HG03039 (cell line): ENCODE data around the gene HOXD10.

Experiments used
- ATAC-seq: cut with Tn5 transposase; IDR thresholded peaks from one replicate; pipeline ENCODE4 v1.9.1; 2021; ENCODE audit warnings: mild to moderate bottlenecking, moderate library complexity; ENCODE audit not compliant: unreplicated experiment

Gene HOXD10

DNA sequence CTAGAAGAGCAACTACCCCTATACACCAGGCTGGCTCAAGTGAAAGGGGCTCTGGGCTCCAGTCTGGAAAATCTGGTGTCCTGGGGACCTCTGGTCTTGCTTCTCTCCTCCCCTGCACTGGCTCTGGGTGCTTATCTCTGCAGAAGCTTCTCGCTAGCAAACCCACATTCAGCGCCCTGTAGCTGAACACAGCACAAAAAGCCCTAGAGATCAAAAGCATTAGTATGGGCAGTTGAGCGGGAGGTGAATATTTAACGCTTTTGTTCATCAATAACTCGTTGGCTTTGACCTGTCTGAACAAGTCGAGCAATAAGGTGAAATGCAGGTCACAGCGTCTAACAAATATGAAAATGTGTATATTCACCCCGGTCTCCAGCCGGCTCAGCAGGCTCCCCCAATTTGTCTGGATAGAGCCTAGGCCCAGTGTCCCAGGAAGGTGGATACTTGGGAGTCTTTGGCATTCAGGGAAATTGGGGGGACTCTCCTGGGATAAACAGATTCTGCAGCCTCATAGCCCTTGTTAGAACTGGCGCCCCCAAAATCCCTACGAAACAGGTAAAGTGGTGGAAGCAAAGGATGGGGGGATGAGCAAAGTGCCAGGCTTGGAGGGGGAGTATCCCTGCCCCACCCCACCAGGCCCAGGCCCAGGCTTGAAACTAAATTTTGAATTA lies 32.3 kb downstream of the HOXD10 start:
- no peak for ATAC-seq

DNA sequence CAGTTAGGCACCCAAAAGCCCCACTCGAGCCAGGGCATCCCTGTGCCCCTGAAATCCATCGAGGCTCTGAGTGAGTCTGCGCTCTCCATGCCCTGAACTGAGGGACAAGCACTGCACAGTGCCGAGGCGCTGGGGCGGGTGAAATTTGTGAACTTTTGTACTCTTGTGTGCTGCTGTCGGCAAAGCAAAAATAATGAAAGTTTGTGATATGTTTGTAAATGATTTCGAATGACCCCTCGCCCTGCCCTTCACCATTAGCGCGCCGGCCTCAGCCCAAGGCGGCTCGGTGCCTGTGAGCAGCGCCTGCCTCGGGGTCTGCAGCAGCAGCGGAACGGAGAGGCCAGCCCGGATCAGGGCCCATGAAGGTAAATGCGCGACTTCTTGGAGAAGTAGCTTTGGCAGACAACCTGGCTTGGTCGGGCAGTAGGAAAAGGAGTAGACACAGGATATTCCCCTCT lies 32.9 kb downstream of the HOXD10 start:
- ATAC-seq = no peak

DNA sequence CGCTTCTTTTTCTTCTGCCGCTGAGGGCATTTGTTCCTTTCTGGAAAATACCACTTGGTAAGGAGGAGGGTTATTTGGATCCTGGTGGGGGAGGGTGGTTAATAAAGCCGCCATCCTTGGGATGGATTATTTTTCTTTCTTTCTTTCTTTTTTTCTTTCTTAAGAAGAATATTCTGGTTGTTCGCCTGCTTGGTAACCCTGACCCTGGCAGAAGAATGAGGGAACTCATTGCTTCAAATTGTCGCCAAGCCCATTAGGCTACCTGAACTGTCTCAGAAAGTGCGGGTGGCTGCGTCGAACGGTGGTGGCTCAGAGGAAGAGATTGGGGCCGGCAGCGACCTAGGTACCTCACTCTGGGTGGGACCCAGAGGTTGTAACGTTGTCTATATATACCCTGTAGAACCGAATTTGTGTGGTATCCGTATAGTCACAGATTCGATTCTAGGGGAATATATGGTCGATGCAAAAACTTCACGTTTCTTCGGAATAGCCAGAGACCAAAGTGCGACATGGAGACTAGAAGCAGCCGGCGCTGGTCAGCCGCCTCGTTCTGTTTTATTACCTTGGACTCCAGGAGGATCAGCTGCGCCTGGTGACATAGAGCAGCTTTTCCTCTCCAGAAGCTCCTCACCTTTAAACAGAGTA lies 33.5 kb downstream of the HOXD10 start:
- no peak for ATAC-seq

DNA sequence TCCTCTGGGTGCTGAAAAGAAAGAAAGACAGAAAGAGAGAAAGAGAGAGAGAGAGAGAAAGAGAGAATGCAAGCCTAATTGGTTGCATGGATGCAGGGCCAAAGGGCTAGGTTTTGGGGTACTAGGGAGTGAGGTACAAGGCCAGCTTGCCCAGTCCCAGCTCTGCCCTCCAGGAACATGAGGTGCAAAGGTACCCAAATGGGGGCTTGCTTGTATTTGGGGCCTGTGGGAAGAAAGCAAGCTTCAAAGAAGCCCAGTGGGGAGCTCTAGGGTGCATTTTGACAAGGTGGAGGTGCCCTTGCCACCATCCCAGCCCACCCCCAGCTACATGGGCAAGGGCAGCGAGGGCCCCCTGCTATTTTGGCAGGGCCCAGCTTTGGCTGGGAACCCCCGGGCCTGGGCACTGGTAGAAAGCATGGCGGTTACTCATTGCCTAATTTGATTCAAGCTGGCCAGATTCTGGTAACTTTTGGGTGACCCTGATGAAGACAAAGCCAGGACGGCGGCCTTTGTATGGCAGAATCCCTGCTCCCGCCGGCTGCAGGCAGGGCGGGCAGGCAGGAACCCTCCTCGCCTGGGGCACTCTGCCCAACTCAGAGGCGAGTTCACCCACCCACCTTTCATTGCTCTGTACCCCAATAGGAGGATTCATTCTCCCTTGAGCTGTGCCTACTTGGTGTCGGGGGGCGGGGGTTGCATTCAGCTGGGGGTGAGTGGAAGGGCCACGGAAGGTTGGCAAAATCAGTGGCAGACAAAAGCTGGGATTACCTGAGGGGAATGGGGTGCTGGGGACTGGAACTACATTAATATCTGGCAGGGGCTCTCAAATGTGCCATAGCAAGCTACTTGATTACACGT lies 34.2 kb downstream of the HOXD10 start:
- ATAC-seq = no peak

DNA sequence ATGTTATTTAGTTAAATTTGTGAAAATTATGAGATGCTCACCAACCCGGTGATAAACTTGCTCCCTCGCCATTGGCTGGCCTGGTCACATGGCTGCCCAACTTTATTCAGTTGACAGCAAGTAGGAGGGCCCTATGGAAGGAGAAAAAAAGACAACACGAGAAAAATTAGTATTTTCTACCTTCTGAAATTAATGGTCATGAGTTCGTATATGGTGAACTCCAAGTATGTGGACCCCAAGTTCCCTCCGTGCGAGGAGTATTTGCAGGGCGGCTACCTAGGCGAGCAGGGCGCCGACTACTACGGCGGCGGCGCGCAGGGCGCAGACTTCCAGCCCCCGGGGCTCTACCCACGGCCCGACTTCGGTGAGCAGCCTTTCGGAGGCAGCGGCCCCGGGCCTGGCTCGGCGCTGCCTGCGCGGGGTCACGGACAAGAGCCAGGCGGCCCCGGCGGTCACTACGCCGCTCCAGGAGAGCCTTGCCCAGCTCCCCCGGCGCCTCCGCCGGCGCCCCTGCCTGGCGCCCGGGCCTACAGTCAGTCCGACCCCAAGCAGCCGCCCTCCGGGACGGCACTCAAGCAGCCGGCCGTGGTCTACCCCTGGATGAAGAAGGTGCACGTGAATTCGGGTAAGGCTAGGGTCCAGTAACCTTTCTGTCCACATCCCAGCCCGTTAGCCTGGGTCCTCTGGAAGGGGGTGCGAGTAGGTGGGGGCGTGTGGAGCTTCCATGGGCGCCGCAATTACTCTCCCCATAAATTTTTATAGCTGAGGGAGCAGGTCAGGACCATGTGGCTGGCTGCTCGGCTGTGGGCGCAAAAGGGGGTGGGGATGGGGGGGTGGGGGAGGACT lies 35.1 kb downstream of the HOXD10 start, which contains the start of gene HOXD4:
Gene HOXD4 (plus strand): TSS at position 109 of the 846 bp plus-strand sequence. CDS start 84 bp downstream, at position 193.
- ATAC-seq = no peak

DNA sequence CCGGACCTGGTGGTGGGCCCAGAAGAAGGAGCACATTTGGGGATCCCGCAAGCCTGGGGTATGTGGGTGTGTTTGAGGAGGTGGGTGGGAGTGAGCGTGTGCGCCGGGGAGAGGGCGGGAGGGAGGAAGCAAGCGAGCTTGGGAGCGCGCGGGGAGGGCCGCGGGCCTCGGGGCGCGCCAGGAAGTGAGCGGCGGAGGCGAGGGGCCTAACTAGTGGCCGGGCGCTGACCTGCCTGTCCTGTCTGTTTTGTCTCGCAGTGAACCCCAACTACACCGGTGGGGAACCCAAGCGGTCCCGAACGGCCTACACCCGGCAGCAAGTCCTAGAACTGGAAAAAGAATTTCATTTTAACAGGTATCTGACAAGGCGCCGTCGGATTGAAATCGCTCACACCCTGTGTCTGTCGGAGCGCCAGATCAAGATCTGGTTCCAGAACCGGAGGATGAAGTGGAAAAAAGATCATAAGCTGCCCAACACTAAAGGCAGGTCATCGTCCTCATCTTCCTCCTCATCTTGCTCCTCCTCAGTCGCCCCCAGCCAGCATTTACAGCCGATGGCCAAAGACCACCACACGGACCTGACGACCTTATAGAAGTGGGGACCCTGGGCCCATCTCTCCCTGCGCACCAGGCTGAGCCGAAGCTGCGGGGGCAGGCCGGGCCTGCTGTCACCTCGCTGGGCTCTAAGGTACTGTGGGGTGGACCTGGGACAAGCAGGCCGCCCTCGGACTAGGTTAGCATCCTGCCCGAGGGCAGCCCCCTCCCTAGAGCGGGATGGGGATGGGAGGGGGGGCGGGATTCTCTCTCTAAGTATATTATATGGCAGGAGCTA lies 36.0 kb downstream of the HOXD10 start:
- no peak for ATAC-seq

DNA sequence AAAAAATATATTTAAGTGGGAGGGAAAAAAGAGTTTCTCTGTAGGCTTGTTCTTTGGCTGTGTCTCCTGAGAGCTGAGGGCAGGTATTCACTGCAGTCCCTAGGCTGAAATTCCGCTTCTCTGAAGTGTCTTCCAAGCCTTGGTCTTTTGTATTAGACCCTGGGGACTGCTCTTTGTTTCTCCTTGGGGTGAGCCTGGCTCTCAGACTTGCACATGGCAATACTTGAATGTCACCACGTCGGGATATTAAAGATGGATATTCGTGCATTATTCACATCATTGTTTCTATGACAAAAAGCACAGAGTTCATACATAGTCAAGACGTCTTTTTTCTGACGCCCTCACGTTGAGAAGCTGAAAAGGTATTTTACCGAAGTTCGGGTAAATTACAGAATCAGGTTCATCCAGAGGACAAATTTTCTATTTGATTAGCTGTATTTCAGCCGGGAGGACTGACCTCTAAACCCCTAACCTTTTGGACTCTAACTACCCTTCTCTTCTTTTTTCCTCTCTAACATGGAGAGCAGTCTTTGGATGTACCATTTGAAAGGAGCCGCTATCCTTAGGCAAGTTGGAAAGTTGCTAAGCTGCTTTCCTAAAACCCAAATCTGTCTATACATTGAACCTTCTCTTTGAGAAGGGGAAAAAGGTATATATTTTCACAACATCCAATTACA lies 38.1 kb downstream of the HOXD10 start:
- no peak for ATAC-seq

DNA sequence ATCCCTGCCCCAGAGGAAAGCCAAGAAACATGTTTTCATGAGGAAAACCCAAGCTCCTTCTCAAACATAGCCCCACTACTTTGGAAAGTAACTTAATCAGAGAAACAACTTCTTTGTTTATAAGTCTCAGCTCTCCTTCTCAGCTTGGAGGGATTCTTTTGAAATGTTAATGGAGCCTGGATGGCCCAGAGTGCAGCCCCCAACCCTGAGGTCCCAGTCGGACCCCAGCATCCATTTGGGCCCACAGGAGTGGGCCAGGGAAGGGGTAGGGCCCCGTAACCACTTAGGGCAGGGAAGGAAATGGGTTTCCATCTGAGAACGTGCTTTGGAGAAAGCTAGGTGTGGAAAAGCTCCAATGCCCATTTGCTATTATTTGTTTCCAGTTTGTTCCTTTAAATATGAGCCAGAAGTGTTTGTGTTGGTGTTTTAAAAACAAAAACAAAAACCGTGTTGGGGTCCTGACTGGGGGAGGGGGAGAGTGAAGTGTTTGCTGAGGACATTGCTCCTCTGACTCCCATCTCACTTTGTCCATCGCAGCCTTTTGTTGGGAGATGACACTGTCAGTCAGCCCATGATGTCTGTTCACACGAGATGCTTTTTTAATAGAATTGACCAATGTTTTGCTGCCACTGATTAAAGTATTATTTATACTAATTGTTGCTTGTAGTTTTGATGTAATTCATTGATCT lies 38.9 kb downstream of the HOXD10 start:
- no peak for ATAC-seq

DNA sequence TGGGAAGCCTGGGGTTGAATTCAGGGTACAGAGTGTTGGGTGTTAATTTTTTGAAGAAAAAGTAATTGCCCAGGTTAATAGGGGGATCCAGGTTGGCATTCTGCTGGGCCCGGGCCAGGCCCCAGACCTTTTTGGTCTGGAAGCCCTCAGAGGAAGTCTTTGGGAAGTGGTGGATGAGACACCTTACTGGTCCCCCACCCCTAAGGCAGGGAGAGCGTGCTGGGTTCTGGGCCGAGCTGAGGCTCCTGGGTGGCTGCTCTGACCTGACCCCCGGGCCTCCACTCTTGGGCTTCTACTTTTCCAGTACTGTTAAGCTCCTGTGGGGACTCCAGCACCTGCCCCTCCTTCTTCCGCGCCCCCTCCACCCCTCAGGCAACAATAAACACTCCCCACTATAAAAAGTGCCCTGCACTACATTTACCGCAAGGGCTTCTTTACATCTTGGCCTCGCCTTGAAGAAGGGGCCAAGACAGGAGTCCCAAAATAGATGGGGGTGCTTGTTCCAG lies 39.8 kb downstream of the HOXD10 start:
- ATAC-seq = no peak

DNA sequence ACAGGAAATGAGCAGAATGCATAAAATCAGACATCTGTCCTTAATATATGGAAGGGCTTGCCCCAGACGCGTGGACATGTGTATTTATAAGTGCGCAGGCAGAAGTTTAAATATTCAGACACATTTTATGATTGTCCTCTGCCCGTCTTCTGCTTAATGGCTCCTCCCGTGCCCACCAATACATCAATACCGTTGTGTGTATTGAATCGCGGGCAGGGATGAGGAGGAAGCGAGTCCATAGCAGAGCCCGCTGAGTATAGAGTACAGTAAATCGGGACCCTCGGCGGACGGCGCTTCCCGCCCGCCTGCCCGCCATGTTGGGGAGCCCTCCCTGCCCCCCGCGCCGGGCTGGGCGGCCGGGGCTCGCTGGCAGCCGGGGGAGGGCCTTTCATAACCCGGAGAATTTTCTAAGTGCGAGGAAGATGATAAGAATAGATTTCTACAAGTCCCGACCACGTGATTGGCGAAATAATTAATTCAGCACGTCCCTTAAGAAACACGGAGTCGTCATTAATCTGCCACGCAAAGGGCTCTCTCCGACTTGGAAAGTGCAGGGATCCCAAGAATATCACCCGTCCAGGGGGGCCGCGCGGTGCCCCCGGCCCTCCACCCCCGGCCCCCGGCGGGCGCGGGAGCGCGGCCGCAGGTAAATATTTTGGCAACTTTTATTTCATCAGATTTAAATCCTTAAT lies 40.4 kb downstream of the HOXD10 start, which contains the start of gene HOXD3:
Gene HOXD3 (plus strand): TSS at position 501 of the 692 bp plus-strand sequence. CDS start 11,808 bp downstream, outside the sequence.
- no peak for ATAC-seq

DNA sequence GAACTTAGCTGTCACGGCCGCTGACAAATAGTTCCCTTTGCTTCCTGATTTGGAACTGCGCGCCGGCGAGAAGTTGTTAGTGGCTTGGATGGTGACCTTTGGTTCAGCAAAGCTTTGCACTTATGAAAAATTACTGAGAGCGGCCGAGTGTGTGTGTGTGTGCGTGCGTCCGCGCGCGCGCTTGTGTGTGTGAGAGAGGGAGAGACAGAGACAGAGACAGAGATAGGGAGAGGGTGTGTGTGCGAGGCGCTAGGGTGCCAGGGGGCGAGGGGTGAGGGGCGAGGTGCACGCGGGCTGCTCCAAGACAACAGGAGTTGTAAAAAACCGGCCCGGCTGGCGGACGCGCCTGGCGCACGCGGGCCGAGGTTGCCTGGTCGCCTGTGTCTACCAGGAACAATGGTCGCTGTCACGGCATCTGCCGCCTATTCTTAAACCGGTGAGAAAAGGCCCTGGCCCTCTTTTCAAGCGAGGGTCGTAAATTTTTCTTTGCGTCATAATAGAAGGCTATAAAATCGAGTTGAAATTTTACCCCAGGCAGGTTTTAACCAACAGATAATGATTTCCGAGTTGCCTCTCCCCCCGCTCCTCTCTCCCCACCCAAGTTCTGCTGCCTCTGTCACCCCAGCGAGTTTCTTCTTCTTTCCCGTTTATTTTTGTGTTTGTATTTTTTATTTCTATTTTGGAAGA lies 41.1 kb downstream of the HOXD10 start:
- no peak for ATAC-seq

DNA sequence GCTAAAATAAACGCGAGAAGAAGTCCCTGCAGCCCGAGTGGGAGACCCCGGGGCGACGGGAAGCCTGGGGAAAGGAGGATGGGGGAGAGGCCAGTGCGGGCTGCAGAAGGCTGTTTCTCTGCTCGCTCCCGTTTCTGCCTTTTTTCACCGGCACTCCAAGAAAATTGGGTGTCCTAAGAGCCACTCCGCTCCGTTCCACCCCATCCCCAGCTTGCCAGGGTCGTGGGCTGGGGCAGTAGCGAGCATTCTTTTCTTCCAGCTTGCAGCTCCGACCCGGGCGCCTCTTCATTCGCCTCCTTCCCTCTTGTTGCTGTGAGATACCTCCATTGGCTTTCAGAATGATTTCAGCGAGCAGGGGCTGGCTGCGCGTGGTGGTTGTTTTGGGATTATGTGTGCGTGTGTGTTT lies 41.6 kb downstream of the HOXD10 start:
- no peak for ATAC-seq

DNA sequence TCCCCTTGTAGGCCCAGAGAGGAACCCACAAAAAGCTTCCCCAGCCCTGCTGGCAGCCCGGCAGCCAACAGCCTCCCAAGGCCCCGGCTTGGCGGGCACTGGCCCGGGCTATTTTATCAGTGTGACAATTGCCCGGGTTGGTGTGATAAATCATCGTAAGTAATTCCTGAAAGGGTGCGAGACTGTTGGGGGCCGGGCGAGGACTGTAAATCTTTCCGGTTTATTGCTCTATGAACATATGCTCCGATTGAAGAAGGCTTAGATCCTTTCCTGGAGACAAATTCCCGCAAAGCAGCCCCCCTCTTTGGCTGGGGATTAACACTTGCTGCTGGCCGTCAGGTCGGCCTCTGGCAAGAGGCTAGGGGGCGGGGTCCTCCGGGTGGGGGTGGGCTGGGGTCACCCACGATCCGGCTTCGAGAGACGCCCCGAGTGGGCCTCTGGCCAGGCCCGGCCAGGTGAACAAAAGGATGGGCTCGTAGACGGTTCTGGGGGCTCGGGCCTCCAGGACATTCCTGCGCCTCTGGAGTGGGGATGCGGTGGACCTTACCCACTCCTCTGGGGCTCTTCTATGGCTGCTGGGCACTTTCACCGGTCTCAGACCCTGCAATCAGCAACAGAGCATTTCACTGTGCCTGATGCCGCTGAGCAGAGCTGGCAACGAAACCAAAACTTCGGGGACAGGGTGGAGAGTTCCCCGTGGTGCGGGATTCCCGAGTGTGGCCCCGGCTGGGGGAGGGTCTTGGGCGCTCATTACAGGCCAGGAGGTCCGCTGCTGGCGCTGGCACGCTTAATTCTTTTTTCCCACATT lies 42.5 kb downstream of the HOXD10 start:
- no peak for ATAC-seq

DNA sequence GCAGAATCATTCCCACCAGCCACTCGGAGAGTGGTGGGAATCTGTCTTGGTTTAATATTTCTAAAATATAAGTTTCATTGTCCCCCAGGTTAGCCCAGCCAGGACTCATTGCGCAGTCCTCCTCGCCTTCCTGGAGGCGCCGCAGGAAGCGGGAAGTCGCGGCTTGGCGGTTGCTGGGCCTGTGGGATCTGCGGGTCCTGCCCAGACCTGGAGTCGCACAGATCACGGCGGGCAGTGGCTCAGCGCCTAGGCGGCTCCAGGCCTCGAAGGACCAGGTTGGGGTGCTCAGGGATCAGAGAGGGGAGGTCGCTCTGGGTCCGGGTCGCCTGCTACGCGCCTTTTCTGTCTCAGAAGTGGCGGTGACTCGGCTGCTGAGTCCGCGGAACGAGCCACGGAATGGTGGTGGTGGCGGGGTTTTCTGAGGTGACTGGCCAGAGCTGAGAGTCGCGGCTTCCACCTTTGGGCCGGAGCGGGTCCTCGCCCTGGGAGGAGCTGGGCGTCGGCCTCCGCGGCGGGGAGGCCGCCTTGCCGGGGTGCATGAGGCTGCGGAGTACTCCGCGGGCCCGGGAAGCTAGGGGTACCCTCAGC lies 43.2 kb downstream of the HOXD10 start:
- ATAC-seq = no peak

DNA sequence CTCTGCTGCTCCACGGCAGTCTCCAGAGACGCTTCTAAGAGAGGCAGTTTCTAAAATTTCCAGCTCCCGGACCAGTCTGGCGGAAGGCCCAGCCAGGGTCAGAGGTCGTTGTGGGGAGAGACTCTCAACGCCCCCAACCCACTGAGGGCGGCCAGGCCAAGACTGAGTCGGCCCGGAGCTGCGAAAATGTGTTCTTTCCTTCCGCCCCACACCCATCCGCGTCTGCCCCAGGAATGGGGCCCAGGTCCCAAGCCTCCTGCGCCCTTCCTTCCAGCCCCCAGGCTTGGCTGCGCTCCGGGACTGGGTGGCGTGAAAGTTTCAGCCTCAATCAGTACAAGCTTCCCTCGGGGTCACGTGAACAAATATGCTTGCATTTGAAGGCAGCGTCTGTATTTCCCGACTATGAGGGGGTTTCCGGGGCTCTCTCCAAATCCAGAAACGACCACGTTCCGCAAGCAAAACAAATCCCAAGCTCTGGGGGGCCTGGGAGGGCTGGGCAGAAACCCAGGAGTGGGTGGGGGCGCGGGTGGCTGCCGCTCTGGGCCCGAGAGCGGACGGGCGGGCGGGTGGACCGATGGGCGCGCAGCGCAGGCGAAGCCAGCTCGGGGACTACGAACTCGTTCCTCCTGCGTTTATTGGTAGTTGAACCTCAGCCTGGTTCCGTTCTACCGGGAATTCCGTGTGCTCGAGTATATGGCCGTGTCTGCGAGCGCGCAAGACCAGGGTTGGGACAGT lies 43.8 kb downstream of the HOXD10 start:
- no peak for ATAC-seq
